HL-60 (cell line): Measurements from ENCODE around the gene HS6ST3.

ENCODE experiments used
- DNase-seq, 2 experiments: peaks; one replicate each; pipeline ENCODE4 v3.0.0-alpha.2; 2010 to 2020; ENCODE audit warnings: low read depth in 1 of 2, low spot score in 1 of 2
- H3K27ac ChIP-seq: fragments of 250-450 bp; sonication (Bioruptor Pico); replicated peaks from 2 replicates; pipeline ENCODE4 v1.5.1; 2020; ENCODE audit warnings: mild to moderate bottlenecking, moderate library complexity
- H3K27me3 ChIP-seq: fragments of 250-450 bp; sonication (Bioruptor Pico); 2 replicates; pipeline ENCODE4 v1.5.1; 2021; ENCODE audit warnings: mild to moderate bottlenecking, moderate library complexity; ENCODE audit not compliant: insufficient read depth, poor library complexity, severe bottlenecking
- H3K4me3 ChIP-seq: replicated peaks from 2 replicates; pipeline ENCODE4 v1.5.1; 2011; ENCODE audit warnings: mild to moderate bottlenecking, control low read depth, low read length; ENCODE audit not compliant: insufficient read depth
- GABPA ChIP-seq: IDR thresholded peaks from 2 replicates; pipeline ENCODE4 v1.6.1; 2012; ENCODE audit warnings: low read depth
- POLR2AphosphoS5 ChIP-seq: IDR thresholded peaks from 2 replicates; pipeline ENCODE4 v1.6.1; 2012; ENCODE audit warnings: low read depth
- REST ChIP-seq: IDR thresholded peaks from 2 replicates; pipeline ENCODE4 v1.6.1; 2012; ENCODE audit warnings: low read depth; ENCODE audit not compliant: insufficient replicate concordance
- SPI1 ChIP-seq: IDR thresholded peaks from 2 replicates; pipeline ENCODE4 v1.6.1; 2012; ENCODE audit warnings: low read depth, mild to moderate bottlenecking, borderline replicate concordance
- TF ChIP-seq, protein P1 (sequence below): IDR thresholded peaks from one replicate; pipeline ENCODE4 v1.5.1; 2011; ENCODE audit warnings: low read length, control low read depth, inconsistent platforms; ENCODE audit not compliant: insufficient read depth

HS6ST3 gene

DNA sequence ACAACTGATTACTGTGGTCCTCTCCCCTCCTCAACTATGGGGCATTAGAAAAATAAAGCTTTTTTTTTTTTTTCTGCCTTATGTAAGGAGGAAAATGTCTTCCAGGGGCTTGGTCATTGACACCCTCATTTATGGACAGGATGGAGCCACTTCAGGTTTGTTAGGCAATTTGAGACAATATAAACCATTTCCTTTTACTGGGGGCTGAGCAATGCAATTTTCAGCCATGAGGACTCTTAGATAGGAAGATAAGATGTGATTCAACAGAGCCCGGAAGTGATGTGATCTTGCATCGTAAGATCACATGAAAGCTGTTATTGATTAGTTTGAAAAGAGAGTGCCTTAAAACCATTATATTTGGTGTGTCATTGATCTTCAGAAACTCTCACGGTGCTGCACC is 693.6 kb downstream of the HS6ST3 start:
- DNase-seq = no peak
- Histone ChIP-seq H3K4me3 (no peak overlapping the region), H3K27ac (no peak overlapping the region), H3K27me3 (peaks cover 2% of the 10 kb centered on the region)
- TF ChIP-seq, protein P1, sequence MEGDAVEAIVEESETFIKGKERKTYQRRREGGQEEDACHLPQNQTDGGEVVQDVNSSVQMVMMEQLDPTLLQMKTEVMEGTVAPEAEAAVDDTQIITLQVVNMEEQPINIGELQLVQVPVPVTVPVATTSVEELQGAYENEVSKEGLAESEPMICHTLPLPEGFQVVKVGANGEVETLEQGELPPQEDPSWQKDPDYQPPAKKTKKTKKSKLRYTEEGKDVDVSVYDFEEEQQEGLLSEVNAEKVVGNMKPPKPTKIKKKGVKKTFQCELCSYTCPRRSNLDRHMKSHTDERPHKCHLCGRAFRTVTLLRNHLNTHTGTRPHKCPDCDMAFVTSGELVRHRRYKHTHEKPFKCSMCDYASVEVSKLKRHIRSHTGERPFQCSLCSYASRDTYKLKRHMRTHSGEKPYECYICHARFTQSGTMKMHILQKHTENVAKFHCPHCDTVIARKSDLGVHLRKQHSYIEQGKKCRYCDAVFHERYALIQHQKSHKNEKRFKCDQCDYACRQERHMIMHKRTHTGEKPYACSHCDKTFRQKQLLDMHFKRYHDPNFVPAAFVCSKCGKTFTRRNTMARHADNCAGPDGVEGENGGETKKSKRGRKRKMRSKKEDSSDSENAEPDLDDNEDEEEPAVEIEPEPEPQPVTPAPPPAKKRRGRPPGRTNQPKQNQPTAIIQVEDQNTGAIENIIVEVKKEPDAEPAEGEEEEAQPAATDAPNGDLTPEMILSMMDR = no peak

DNA sequence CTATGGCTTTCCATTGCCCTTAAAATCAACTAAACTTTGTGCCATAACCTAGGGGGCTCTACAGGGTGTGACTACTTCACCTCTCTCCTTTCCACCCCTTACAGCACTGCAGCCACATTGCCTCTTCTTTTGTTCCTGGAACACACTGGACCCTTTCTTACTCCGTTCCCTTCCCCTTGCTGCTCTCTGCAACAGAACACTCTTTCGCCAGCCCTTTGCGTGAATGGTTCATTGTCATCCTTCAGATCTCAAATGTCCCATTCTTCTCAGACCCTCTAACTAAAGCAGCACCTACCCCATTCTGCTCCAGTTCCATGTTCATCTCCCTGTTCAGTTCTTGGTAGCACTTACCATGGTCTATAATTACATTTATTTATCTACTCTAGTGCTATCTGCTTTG is 696.1 kb downstream of the HS6ST3 start:
- TF ChIP-seq SPI1 (no peak), REST (no peak), POLR2AphosphoS5 (no peak), GABPA (no peak)
- TF ChIP-seq, protein P1 = no peak
- no peak for DNase-seq
- Histone ChIP-seq H3K27ac (no peak overlapping the region), H3K4me3 (no peak overlapping the region), H3K27me3 (peaks cover 2% of the 10 kb centered on the region)

DNA sequence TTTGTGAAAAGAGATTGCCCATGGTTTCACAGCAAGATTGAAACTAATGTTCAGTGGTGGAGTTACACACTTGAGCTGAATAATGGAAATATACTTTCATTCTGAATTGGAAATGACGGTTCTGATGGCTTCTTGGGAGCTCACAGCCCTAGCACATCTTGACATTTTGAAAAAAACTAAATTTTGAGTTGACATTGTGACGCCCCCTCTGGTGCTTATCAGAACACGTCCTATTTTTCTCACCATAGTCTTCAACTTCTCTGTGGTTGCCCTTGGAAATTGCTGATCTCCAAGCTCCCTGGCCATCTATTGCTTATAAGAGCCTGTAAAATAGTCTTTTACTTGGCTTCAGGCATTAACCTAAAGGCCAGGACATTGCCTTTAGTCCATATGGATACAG is 702.3 kb downstream of the HS6ST3 start:
- DNase-seq = no peak
- H3K27me3 ChIP-seq = no peaks in the 10 kb centered on the region
- no peak for TF ChIP-seq REST
- TF ChIP-seq SPI1 = no peak
- TF ChIP-seq GABPA = no peak
- TF ChIP-seq, protein P1 = no peak
- TF ChIP-seq POLR2AphosphoS5 = no peak
- no peak overlapping the region for H3K4me3 ChIP-seq
- H3K27ac ChIP-seq = no peak overlapping the region

DNA sequence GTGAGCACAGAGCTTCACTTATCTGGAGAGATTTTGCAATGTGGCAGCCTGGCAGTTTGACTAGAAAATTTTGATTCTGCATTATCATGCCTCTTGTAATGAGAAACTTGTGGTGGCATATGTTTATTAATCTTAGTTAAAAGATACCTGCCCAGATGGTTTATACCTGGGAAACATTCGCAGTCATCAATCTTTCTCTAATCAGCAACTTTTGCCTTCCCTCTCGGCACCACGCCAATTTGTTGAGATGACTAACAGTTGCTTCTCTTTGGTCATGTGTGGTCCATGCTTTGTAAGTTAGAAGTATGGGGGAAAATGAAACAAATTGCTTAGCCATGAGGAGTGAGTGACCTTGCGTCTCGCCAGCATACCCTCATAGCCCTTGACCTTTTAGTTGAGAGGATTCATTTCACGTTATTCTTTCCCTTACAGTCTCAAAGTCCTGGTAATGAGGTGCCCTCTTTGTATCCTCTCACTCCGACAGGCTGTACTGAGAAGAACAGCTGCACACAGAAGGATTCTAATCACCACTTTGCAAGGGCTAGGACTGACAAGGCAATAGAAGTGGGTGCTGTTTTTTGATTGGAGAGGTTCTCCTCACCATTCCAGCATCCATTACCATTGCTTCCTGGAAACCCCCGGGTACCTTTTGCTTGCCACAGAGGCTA is 703.0 kb downstream of the HS6ST3 start:
- no peak for DNase-seq
- TF ChIP-seq, protein P1 = no peak
- TF ChIP-seq GABPA (no peak), REST (no peak), SPI1 (no peak), POLR2AphosphoS5 (no peak)
- H3K4me3 ChIP-seq = no peak overlapping the region
- H3K27me3 ChIP-seq = no peaks in the 10 kb centered on the region
- no peak overlapping the region for H3K27ac ChIP-seq
